OCI-LY7 (cell line): ENCODE data around the gene NOL4L. TPM values are rescaled to one million over a fixed set of nuclear protein-coding genes. Genes with fewer than 3 reads are reported as not detected.

Experiments used
- BruUV-seq: library from RNA; stranded (reverse); fragments of 400-500 nt; replicated peaks from 2 replicates; lab custom pipeline; 2021; lab: Mats Ljungman, UMichigan
- CTCF ChIA-PET: fragments of 300-600 bp; sonication (Branson Sonifier 250); formaldehyde crosslinking; loops from one replicate; lab custom pipeline; 2022; ENCODE audit warnings: antibody characterized with exemption; ENCODE audit not compliant: unreplicated experiment; lab: Charles Lee
- POLR2A ChIA-PET: fragments of 300-600 bp; sonication (Branson Sonifier 250); formaldehyde crosslinking; loops from one replicate; lab custom pipeline; 2022; ENCODE audit warnings: antibody characterized with exemption; lab: Charles Lee
- DNase-seq: peaks from one replicate; pipeline ENCODE4 v3.0.0-alpha.2; 2015; ENCODE audit warnings: low spot score
- H2AFZ ChIP-seq: fragments of 200-600 bp; sonication (generic), shearing (Covaris generic); 2 replicates; pipeline ENCODE4 v1.6.1; 2014; ENCODE audit warnings: mild to moderate bottlenecking, antibody characterized with exemption, low read length, moderate library complexity
- H3K27ac ChIP-seq: fragments of 200-600 bp; sonication (generic); 2 replicates; pipeline ENCODE4 v1.5.1; 2014; ENCODE audit warnings: mixed run types, low read depth, mild to moderate bottlenecking, moderate library complexity, low read length, inconsistent platforms; ENCODE audit not compliant: poor library complexity, severe bottlenecking
- H3K36me3 ChIP-seq: fragments of 200-600 bp; sonication (generic); 2 replicates; pipeline ENCODE4 v1.6.1; 2014; ENCODE audit warnings: mild to moderate bottlenecking, antibody characterized with exemption, low read length, moderate library complexity, mixed read lengths; ENCODE audit not compliant: insufficient read depth
- H3K4me1 ChIP-seq: fragments of 200-600 bp; sonication (generic); 2 replicates; pipeline ENCODE4 v1.5.1; 2014; ENCODE audit warnings: mild to moderate bottlenecking, low read length; ENCODE audit not compliant: insufficient read depth, poor library complexity, severe bottlenecking
- H3K4me2 ChIP-seq: fragments of 200-600 bp; sonication (generic); 2 replicates; pipeline ENCODE4 v1.6.1; 2014; ENCODE audit warnings: mild to moderate bottlenecking, low read length
- H3K4me3 ChIP-seq: fragments of 200-600 bp; sonication (generic); 2 replicates; pipeline ENCODE4 v1.5.1; 2014; ENCODE audit warnings: mild to moderate bottlenecking, low read depth, low read length; ENCODE audit not compliant: poor library complexity, severe bottlenecking
- H3K79me2 ChIP-seq: fragments of 200-600 bp; sonication (generic); 2 replicates; pipeline ENCODE4 v1.6.1; 2016; ENCODE audit warnings: low read depth, mild to moderate bottlenecking, low read length, moderate library complexity, mixed read lengths; ENCODE audit not compliant: insufficient read depth
- H3K9me2 ChIP-seq: fragments of 200-600 bp; sonication (generic); 2 replicates; pipeline ENCODE4 v1.6.1; 2016; ENCODE audit warnings: mild to moderate bottlenecking, low read length, mixed read lengths; ENCODE audit not compliant: insufficient read depth
- H3K9me3 ChIP-seq: fragments of 200-600 bp; sonication (generic); 2 replicates; pipeline ENCODE4 v1.6.1; 2014; ENCODE audit warnings: mild to moderate bottlenecking, mixed run types, low read length, mixed read lengths
- H4K20me1 ChIP-seq: fragments of 200-600 bp; sonication (generic); 2 replicates; pipeline ENCODE4 v1.6.1; 2014; ENCODE audit warnings: mild to moderate bottlenecking, antibody characterized with exemption, low read length, moderate library complexity, mixed read lengths; ENCODE audit not compliant: insufficient read depth
- EZH2phosphoT487 ChIP-seq: fragments of 200-600 bp; sonication (generic); IDR thresholded peaks from 2 replicates; pipeline ENCODE4 v1.6.1; 2018; ENCODE audit warnings: low read depth, borderline replicate concordance, mild to moderate bottlenecking, mixed run types, antibody characterized with exemption, low read length, moderate library complexity, mixed read lengths
- intact Hi-C: fragments of 100-400 bp; cut with micrococcal nuclease; formaldehyde crosslinking; loops from one replicate; pipeline ENCODE4 v1.10.0; 2022; ENCODE audit not compliant: unreplicated experiment
- total RNA-seq, 2 experiments: library from RNA; depleted of rRNA in 1 of 2; stranded (reverse); fragments of >200 nt in 1 of 2; shearing (Covaris generic) in 1 of 2; gene quantifications; 2 replicates each; pipeline ENCODE4 v1.2.3, GENCODE V29; 2014 to 2022
- TF ChIP-seq, protein P1 (sequence below): fragments of 200-600 bp; sonication (generic); conservative IDR thresholded peaks from 2 replicates; pipeline ENCODE4 v1.5.1; 2014; ENCODE audit warnings: mild to moderate bottlenecking, antibody characterized with exemption, low read length, moderate library complexity, mixed read lengths

Gene NOL4L
- total RNA-seq, 2 experiments from 2014 or later, result 3.9 to 4.2 TPM

DNA sequence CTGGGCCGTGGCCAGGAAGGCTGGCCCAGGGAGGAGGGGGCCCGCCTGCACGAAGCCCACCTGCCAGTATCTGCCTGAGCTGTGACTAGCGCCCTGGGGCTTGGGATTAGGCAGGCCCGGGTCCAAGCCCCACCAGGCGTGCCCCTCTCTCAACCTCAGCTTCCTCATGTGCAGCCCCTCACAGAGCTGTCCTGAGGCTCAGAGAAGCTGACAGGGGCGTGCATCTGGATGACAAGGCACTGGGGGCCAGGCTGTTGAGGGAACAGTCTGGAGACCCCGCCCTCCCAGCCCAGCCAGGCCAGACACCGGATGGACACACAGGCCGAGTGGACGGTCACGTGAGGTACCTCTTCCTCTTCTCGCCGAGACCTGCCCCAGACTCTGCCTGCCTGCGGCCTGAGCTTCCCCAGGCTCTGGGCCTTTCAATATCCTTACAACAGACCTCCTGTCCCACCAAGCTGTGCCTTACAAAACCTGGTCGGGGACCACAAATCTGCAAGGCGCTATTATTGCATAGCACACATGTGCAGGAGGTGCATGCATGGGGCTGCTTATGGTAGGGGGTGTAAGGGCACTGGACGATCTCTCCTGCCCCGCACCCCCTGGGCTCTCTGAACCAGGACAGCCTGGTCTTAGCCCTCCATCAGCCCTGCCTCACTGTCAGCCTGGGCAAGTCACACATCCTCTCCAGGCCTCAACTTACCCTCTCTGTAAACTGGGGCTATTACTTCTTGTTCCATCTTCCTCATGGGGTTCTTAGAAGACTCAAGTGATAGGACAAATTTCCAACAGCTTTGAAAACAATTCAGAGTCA, 20.0 kb downstream of the NOL4L start:
- H3K9me2 ChIP-seq, result no peaks in the 10 kb centered on the region
- CTCF ChIA-PET, result no interaction called here

GRCh38 chr20:32564440-32564839, 20.7 kb downstream of the NOL4L start:
- Histone ChIP-seq H3K36me3 (no peaks in the 10 kb centered on the region), H3K9me3 (no peaks in the 10 kb centered on the region), H3K4me1 (no peaks in the 10 kb centered on the region), H3K4me2 (no peak overlapping the region), H3K9me2 (no peaks in the 10 kb centered on the region), H3K4me3 (no peak overlapping the region), H3K27ac (no peak overlapping the region), H2AFZ (no peak overlapping the region), H4K20me1 (no peaks in the 10 kb centered on the region), H3K79me2 (no peaks in the 10 kb centered on the region)
- TF ChIP-seq, protein P1, sequence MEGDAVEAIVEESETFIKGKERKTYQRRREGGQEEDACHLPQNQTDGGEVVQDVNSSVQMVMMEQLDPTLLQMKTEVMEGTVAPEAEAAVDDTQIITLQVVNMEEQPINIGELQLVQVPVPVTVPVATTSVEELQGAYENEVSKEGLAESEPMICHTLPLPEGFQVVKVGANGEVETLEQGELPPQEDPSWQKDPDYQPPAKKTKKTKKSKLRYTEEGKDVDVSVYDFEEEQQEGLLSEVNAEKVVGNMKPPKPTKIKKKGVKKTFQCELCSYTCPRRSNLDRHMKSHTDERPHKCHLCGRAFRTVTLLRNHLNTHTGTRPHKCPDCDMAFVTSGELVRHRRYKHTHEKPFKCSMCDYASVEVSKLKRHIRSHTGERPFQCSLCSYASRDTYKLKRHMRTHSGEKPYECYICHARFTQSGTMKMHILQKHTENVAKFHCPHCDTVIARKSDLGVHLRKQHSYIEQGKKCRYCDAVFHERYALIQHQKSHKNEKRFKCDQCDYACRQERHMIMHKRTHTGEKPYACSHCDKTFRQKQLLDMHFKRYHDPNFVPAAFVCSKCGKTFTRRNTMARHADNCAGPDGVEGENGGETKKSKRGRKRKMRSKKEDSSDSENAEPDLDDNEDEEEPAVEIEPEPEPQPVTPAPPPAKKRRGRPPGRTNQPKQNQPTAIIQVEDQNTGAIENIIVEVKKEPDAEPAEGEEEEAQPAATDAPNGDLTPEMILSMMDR, result no peak
- no peak for TF ChIP-seq EZH2phosphoT487
- CTCF ChIA-PET, result no interaction called here
- POLR2A ChIA-PET, result interaction anchor here (0.6 kb wide), 1 partner anchor 64 kb away, joined by 5 read pairs; no protein-coding TSS in a partner anchor
- intact Hi-C loops, result no loop called here
- no peak for DNase-seq
- no TSS peak for BruUV-seq

More for the DNA sequence above, 20.0 kb downstream of the NOL4L start:
- POLR2A ChIA-PET, result interaction anchor here (0.6 kb wide), 2 partner anchors 17 to 65 kb away, joined by 3 to 5 read pairs; no protein-coding TSS in a partner anchor
- no peak overlapping the region for H3K4me3 ChIP-seq
- H2AFZ ChIP-seq, result no peak overlapping the region
- intact Hi-C loops, result no loop called here
- H3K4me2 ChIP-seq, result no peak overlapping the region
- no peaks in the 10 kb centered on the region for H3K9me3 ChIP-seq
- no TSS peak for BruUV-seq
- no peak for TF ChIP-seq EZH2phosphoT487
- TF ChIP-seq, protein P1, result no peak
- H3K79me2 ChIP-seq, result no peaks in the 10 kb centered on the region
- no peaks in the 10 kb centered on the region for H3K36me3 ChIP-seq
- H4K20me1 ChIP-seq, result no peaks in the 10 kb centered on the region
- H3K4me1 ChIP-seq, result no peaks in the 10 kb centered on the region
- no peak for DNase-seq
- no peak overlapping the region for H3K27ac ChIP-seq
